ENCODE measurements around the gene P2RX2.
"Not testable (repeated sequence)": the region's sequence is repeated elsewhere in the genome, so short reads cannot be mapped to it uniquely, and the experiment has no call there.

P2RX2 gene

GRCh38 chr12:132584429-132584828, 34.1 kb upstream of the P2RX2 start:
- FAIRE-seq = no peak

GRCh38 chr12:132585177-132585576, 33.4 kb upstream of the P2RX2 start:
- no peak for FAIRE-seq

- FAIRE-seq = no peak
These were observed 31.6 kb upstream of the P2RX2 start for GRCh38 chr12:132586929-132587328.

GRCh38 chr12:132587781-132588180, 30.8 kb upstream of the P2RX2 start:
- no peak for FAIRE-seq

GRCh38 chr12:132588319-132588718, 30.3 kb upstream of the P2RX2 start:
- FAIRE-seq = no peak

- no peak for FAIRE-seq
These were observed 29.5 kb upstream of the P2RX2 start for GRCh38 chr12:132588821-132589669.

- FAIRE-seq = no peak
These were observed 27.3 kb upstream of the P2RX2 start for GRCh38 chr12:132591107-132591935.

GRCh38 chr12:132592282-132592970, 26.1 kb upstream of the P2RX2 start:
- FAIRE-seq = no peak

GRCh38 chr12:132593071-132593470, 25.5 kb upstream of the P2RX2 start:
- FAIRE-seq = no peak

- no peak for FAIRE-seq
These were observed 25.1 kb upstream of the P2RX2 start for GRCh38 chr12:132593521-132593920.

- FAIRE-seq = peak; percentile 49
These were observed 24.6 kb upstream of the P2RX2 start for GRCh38 chr12:132593938-132594358.

- no peak for FAIRE-seq
These were observed 23.4 kb upstream of the P2RX2 start for GRCh38 chr12:132595183-132595582.

- FAIRE-seq = no peak
These were observed 22.6 kb upstream of the P2RX2 start for GRCh38 chr12:132596016-132596415.

GRCh38 chr12:132597333-132598316, 21.0 kb upstream of the P2RX2 start:
- FAIRE-seq = no peak

- not testable (repeated sequence) for FAIRE-seq
These were observed 19.1 kb upstream of the P2RX2 start for GRCh38 chr12:132599502-132599901.

GRCh38 chr12:132600048-132601032, 18.2 kb upstream of the P2RX2 start:
- no peak for FAIRE-seq

GRCh38 chr12:132601171-132601883, 17.2 kb upstream of the P2RX2 start:
- FAIRE-seq = no peak

GRCh38 chr12:132602572-132603239, 15.9 kb upstream of the P2RX2 start:
- no peak for FAIRE-seq

Measured in G401.6 (cell line).